Hepatocyte (in vitro differentiated cells): Measurements from ENCODE around the gene SENP7.

Experiments used
- EZH2 ChIP-seq: fragments of 200-600 bp; sonication (generic); IDR thresholded peaks from 2 replicates; pipeline ENCODE4 v1.6.1; 2016; ENCODE audit warnings: antibody characterized with exemption, mild to moderate bottlenecking, borderline replicate concordance
- TF ChIP-seq, protein P1 (sequence below): fragments of 200-600 bp; sonication (generic); IDR thresholded peaks from 2 replicates; pipeline ENCODE4 v1.5.1; 2016; ENCODE audit warnings: antibody characterized with exemption, mild to moderate bottlenecking; ENCODE audit not compliant: poor library complexity

DNA sequence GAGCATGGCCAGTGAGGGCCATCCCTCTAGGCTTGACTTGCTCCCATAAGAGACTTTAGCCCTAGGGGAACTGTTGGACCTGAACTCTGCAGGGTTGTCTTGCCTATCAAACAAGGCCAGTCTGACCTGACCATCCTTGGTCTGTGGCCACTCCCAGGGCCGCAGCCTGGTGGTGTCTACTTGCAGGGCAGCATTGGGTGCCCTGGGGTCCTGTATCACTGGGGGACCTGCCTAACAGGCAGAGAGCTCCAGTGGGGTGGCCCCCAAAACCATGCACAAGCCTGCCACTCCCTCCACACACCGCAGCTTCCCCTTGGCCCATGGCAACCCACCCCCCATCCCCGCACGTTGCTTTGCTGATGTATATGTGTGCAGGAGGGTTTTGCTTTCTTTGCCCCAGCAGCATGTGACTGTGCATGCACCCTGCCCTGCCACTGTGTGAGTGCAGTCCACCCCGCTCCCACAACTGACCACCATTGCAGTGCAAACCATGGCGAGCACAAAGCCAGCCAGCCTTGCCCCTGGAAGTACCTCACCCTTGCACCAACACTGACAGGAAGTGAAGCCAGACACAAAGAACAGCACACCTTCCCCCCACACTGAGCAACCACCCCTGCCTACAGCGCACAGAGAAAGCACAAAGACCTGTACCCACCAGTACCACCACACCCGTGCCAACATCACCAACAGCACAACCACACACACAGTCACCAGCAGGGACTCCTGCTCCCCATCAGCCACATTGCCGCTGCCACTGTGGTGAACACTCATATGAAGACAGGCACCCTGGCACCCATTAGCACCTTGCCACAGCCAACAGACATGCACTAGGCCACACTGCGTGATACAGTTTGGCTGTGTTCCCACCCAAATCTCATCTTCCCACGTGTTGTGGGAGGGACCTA, 88.8 kb downstream of the SENP7 start:
- TF ChIP-seq, protein P1, sequence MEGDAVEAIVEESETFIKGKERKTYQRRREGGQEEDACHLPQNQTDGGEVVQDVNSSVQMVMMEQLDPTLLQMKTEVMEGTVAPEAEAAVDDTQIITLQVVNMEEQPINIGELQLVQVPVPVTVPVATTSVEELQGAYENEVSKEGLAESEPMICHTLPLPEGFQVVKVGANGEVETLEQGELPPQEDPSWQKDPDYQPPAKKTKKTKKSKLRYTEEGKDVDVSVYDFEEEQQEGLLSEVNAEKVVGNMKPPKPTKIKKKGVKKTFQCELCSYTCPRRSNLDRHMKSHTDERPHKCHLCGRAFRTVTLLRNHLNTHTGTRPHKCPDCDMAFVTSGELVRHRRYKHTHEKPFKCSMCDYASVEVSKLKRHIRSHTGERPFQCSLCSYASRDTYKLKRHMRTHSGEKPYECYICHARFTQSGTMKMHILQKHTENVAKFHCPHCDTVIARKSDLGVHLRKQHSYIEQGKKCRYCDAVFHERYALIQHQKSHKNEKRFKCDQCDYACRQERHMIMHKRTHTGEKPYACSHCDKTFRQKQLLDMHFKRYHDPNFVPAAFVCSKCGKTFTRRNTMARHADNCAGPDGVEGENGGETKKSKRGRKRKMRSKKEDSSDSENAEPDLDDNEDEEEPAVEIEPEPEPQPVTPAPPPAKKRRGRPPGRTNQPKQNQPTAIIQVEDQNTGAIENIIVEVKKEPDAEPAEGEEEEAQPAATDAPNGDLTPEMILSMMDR = no peak
- TF ChIP-seq EZH2 = no peak
